Measurements from ENCODE around the gene CLEC18A.

GRCh38 chr16:69942099-69942491 is 9.0 kb upstream of the CLEC18A start:
- TF ChIP-seq CTCF (IDR thresholded peaks at IDR 0.05; ENCODE audit: low read length), result no peak
- no peak for TF ChIP-seq EZH2 (IDR thresholded peaks at IDR 0.05; ENCODE audit: borderline replicate concordance, low read length)
